ENCODE data around the gene SLC8B1.

Gene SLC8B1

DNA sequence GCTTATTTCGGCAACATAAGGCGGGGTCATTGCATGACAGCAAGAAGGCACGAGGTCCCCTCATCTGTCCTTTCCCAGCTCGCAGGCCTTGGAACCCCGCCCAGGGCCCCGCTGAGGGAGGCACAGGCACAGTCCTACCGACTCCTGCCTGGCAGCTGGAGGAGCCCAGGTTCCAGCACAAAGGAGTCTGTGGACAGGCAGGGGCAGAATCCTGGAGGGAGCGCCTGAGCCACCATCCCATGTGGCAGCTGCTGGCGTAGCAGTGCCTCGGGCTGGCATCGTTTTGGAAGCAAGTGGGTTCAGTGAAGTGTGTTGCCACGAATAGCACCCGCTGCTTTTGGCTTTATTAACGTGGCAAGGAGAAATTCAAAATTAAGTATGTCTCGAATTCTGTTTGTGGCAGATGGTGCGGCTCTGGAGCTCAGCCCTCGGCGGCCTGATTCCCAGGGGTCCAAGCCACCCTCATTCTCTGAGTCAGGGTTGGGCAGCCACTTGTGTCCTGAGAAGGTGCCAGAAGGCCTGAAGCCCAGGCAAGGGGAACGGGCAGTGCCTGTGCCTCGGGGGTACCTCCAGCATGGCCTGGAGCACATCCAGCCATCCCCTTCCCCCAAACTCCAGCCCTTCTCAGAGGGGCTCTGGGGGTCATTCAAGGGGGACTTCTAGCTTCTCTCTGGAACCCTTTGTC, 35.9 kb downstream of the SLC8B1 start:
- no peak for DNase-seq (ENCODE audit: low spot score)
- in situ Hi-C loops (cut with MboI; ENCODE audit: low pct_unique_long_range_greater_than_20kb, low sequenced_read_pairs, unreplicated experiment), result no loop called here
- TF ChIP-seq, protein P1, sequence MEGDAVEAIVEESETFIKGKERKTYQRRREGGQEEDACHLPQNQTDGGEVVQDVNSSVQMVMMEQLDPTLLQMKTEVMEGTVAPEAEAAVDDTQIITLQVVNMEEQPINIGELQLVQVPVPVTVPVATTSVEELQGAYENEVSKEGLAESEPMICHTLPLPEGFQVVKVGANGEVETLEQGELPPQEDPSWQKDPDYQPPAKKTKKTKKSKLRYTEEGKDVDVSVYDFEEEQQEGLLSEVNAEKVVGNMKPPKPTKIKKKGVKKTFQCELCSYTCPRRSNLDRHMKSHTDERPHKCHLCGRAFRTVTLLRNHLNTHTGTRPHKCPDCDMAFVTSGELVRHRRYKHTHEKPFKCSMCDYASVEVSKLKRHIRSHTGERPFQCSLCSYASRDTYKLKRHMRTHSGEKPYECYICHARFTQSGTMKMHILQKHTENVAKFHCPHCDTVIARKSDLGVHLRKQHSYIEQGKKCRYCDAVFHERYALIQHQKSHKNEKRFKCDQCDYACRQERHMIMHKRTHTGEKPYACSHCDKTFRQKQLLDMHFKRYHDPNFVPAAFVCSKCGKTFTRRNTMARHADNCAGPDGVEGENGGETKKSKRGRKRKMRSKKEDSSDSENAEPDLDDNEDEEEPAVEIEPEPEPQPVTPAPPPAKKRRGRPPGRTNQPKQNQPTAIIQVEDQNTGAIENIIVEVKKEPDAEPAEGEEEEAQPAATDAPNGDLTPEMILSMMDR (IDR thresholded peaks at IDR 0.05; ENCODE audit: extremely low read depth, insufficient read depth, missing control alignments), result no peak

DNA sequence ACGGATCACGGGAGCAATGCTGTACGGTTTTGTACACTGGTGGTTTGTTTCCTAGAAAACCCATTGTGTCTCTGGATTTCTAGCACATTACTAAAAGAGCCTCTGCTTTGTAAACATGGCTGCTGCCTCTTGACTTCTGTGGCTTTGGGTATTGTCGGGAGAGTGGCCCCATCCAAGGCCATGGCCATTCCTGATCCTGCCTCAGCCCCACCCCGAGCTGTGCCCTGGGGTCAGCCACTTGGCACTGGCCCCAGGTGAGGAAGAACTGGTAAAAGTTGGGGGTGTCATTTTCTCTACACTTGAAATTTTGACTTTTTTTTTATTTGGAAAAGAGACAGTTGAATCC, 36.5 kb downstream of the SLC8B1 start:
- DNase-seq (ENCODE audit: low spot score), result no peak
- in situ Hi-C loops (cut with MboI; ENCODE audit: low pct_unique_long_range_greater_than_20kb, low sequenced_read_pairs, unreplicated experiment), result no loop called here
- TF ChIP-seq, protein P1 (IDR thresholded peaks at IDR 0.05; ENCODE audit: extremely low read depth, insufficient read depth, missing control alignments), result no peak

DNA sequence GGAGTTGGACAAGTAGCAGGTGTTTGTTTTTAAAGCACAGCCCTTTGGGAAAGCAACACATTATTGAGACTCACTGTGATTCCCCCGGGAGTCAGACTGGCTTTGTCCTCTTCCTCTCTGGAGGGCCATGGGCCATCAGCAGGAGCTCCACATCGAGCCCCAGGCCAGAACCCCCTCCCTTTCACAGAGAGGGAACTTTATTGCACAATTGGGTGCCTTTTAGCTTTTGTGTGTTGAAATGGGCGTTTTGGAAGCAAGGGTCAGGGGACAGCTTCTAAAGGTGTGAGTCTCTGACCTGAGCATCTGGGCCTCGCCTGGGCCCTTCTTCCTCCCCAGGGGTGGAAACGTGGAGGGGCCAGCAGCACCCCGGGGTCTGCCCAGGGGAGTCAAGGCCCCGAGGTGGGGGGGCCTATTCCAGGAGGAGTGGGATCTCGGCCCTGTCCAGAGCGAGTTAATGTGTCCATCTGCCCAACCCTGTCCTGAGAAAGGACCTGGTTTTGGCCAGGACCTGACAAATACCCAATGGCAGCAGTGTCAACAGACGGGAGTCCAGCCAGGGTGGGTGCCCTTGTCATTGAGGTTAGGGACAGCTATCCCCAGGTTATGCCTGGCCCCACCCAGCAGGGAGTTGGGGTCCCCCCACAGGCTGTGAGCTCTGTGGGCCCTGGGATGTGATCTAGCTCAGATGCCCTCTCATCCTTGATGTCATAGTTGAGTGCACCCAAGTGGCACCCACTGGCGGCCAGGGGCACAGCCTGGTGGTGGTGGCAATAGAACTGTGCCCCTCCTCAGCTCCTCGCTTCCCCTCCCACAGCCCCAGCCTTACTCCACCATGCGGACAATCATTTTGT, 37.1 kb downstream of the SLC8B1 start:
- TF ChIP-seq, protein P1 (IDR thresholded peaks at IDR 0.05; ENCODE audit: extremely low read depth, insufficient read depth, missing control alignments), result no peak
- in situ Hi-C loops (cut with MboI; ENCODE audit: low pct_unique_long_range_greater_than_20kb, low sequenced_read_pairs, unreplicated experiment), result no loop called here
- no peak for DNase-seq (ENCODE audit: low spot score)

DNA sequence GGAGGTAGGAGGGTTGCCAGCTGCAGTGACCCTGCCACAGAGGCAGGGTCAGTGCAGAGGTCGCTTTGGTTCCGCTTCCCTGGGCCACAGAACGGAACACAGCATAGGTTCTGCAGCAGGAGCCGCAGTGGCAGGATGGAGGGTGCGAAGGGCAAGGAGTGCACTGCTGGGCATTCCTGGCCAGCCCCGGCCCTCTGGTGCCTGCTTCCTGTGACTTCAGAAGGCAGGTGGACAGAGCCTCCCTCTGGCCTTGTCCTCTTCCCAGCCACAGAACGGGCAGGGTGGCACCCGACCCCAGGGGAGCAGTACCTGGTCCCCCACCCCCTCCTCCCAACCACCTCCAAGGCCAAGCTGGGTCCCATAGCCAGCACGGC, 37.7 kb downstream of the SLC8B1 start:
- in situ Hi-C loops (cut with MboI; ENCODE audit: low pct_unique_long_range_greater_than_20kb, low sequenced_read_pairs, unreplicated experiment), result no loop called here
- TF ChIP-seq, protein P1 (IDR thresholded peaks at IDR 0.05; ENCODE audit: extremely low read depth, insufficient read depth, missing control alignments), result no peak
- DNase-seq (ENCODE audit: low spot score), result no peak

DNA sequence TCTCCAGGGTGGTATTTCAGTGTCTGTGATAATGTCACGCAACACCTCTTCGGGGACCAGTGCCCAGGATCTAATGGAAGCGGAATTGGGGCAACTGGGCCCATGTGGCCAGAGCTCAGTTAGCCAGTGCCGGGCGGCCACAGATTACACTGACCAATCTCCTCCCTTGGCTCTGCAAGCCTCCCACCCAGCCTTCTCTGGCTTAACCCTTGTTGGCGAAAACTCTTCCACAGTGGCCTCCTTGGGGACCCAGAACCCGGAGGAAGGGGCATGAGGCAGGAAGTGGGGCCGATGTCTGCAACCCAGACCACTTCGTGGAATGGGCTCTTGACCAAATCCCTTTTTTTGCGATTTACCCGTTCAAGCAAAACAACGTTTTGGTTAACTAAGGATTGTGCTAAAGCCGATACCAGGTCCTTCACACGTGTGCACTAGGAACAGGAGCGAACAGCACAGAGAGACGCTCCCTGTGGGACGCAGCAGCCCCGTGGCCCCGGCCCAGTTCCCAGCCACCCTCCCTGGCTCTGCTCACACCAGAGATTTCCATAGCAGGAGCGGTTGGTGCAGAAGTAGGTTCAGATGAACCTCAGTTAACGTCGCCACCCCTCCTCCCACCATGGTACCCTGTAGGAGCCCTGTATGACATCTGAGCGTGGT, 38.2 kb downstream of the SLC8B1 start:
- in situ Hi-C loops (cut with MboI; ENCODE audit: low pct_unique_long_range_greater_than_20kb, low sequenced_read_pairs, unreplicated experiment), result no loop called here
- TF ChIP-seq, protein P1 (IDR thresholded peaks at IDR 0.05; ENCODE audit: extremely low read depth, insufficient read depth, missing control alignments), result no peak
- no peak for DNase-seq (ENCODE audit: low spot score)

DNA sequence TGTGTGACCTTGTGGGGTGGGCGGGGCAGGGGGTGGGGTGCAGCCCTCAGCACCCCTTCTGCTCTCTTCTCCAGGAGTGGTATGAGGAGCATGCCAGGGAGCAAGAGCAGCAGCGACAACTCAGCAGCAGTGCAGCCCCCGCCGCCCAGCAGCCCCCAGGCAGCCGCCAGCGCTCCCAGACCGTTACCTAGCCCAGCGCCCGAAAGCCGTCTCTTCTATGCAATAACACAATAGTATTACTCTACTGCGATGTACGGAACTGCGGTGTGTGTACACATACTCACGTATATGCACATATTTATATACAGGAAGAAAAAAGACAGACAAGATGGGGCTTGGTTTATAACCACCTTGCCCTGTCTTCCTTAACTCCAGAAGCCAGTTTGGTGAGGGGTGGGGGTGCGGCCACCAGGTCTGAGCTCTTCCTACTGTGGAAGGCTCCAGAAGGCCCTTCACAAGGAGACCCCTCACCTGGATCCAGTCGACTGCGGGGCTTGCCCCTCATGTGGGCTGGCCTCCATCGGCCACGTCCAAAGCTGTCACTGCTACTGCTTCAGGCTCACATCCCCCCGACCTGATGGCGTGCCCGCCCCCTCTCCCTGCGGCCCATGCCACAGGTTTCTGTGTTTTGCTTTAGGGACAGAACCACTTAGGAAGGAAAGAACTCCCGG, 38.9 kb downstream of the SLC8B1 start:
- TF ChIP-seq, protein P1 (IDR thresholded peaks at IDR 0.05; ENCODE audit: extremely low read depth, insufficient read depth, missing control alignments), result no peak
- DNase-seq (ENCODE audit: low spot score), result no peak
- in situ Hi-C loops (cut with MboI; ENCODE audit: low pct_unique_long_range_greater_than_20kb, low sequenced_read_pairs, unreplicated experiment), result no loop called here
